GM18502 (cell line): ENCODE data around the gene WNT7B.

Experiments
- ATAC-seq: cut with Tn5 transposase; IDR thresholded peaks from one replicate; pipeline ENCODE4 v1.9.1; 2021; ENCODE audit warnings: mild to moderate bottlenecking; ENCODE audit not compliant: unreplicated experiment, poor library complexity

WNT7B gene

GRCh38 chr22:45974498-45974897 lies 2.5 kb downstream of the WNT7B start:
- no peak for ATAC-seq

GRCh38 chr22:45972889-45973253 lies 4.1 kb downstream of the WNT7B start:
- no peak for ATAC-seq

DNA sequence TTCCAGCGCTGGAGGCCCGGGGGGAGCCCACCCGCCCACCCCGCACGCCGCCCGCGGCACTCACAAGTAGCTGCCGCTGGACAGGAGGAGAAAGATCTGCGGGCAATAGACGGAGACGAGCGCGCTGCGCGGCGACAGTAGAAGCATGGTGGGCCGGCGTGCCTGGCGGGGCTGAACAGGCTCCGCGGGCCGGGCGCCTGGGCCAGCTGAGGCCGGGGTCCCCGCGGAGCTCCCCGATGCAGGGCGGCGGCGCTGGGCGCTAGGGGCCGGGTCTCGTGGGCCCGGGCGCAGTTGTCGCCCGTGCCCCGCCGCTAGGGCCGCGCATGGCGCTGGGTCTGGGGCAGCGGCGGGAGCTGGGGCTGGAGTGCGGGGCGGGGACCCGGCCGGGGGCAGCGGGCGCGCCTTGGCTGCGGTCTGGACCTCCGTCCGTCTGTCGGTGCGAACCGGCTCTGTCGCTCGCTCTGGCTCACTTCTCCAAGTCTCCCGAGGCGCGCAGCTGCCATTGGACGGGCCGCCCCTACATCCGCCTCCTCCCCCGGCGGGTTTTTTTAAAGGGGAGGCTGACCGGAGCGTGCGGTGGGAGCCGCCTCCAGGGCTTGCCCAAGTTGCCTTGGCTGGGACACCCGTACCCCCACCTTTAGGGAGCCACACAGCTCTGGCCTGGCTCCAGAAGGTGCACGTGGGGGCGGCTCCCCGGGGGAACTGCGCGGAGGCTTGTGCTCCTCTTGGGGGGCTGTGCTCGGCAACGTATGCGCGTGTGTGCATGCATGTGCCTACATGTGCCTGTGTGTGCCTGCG lies 4.7 kb downstream of the WNT7B start:
- no peak for ATAC-seq

- ATAC-seq: no peak
Measured at GRCh38 chr22:45971408-45972028, 5.4 kb downstream of the WNT7B start.

DNA sequence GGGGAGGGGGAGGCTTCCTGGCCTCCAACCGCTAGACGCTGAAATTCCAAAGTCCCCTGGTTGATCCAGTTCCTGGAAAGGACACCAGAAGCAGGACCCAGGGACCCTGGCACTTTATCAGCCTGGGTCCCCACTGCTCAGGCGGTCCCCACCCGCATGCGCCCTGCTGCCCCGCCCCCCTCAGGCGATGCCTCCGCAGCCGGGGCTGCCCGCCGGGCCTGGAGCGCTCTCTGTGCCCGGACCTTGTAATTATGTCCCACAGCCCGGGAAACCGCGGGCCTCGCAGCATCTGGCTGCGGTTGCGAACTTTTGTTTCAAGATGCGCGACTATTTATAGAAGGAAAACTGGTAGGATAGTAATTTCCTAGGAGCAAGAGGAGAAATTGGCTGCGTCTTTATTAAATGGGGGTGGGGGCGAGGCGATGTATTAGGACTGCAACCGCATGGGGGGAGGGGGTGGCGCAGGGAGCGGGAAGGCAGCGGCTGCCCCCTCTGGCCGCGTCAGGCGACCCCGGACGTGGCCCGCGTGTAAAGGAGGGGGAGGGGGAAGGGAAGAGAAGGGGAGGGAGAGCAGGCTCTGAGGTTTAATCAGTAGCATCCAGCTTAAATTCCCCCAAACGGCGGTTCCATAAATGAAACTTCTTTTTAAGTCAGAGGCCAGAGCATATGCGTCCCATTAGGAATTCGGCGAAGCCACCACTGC lies 6.1 kb downstream of the WNT7B start:
- no peak for ATAC-seq

- ATAC-seq: no peak
Measured at GRCh38 chr22:45969801-45970470, 7.0 kb downstream of the WNT7B start.

GRCh38 chr22:45969414-45969799 lies 7.6 kb downstream of the WNT7B start:
- ATAC-seq: no peak

DNA sequence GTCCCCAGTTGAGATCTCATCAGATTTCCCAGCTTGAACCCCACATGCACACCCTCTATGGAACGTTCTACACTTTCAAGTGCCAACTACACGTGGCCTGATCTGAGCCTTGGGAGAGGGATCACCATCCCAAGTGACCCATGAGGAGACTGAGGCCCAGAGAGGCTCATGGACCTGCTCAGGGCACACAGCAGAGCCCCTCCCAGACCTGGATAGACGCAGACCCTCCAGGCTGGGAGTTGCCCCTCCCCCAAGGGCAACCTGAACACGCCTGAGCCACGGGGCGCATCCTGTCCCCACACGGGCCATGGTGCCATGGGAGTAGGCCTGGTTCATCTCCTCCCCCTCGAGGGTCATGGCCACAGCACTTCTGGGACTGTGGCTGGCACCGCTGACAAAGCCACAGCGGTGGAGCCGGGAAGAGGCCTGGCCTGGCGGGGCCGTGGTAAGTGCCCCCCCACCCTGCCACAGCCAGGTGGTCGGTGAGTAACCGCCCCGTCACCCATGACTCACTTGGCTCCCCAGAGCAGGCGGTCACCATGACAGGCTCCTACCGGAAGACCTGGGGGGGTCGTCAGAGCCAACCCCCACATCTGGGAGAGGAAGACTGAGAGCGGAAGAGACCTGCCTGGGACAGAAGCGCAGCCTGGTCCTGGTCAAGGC lies 8.1 kb downstream of the WNT7B start:
- no peak for ATAC-seq

DNA sequence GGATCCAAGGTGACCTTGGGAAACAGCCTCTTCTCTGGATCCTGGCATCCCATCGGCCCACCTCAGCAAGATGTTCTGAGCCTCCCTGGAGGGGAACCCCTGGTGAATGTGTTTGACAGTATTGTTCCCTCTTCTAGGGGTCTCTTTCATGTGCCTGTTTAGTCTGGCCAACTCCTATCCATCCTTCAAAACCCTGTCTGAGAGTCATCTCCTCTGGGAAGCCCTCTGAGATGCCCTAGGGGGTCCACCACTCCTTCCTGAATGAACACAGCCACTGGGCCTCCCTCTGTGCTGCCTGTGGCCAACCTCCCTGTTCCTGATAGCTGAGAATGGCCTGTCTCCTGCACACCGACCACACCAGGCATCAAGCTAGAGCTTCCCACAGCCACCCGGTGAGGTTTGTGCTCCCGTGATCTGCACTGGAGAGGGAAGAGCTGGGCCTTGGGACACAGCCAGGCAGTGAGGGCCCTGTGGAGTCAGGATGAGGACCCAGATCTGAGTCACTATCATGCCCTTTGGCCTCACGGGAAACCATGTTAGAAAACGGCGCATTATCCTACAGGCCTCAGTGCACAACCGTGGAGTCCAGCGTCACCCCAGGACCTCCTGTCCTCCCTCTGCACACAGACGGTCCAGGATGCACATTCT lies 8.8 kb downstream of the WNT7B start:
- ATAC-seq: no peak

DNA sequence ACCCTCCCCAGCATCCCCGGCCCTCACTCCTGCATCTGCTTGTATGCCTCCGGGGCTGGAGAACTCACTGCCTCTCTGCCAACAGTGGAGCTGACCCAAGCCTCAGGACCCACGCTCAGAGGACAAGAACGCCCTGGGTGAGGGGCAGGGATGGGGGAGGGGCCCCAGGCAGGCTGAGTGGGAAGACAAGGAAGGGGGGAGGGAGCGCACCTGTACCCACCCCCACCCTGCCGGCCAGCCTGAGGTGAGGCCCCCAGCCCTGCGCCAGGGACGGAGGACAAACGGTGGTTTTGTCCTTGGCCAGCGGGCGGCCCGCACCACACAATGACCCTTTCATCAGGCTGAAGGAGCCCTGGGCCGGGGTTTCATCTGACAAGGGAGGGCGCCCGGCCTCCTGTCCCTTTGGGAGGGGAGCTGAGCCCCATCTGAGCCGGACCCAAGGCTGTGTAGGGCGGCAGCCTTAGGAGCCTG lies 10.0 kb downstream of the WNT7B start:
- no peak for ATAC-seq

- ATAC-seq: no peak
Measured at GRCh38 chr22:45966320-45966894, 10.6 kb downstream of the WNT7B start.

DNA sequence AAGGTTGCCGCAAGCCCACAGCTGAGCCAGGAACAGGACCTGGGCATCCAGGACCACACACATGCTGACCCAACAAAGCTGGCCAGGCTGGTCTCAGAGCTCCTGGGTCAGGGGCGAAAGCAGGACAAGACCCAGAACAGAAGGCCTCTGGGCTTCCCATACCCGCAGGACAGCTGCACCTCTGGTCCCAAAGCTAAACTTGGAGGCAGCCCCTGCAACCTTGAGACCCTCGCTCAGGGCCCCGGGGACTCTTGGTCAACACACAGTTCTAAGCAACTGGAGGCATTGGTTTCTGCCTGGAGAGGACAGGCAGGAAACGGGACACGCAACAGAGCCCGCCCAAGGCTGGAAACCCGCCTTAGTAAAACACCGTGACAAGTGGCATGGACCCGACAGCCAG lies 11.4 kb downstream of the WNT7B start:
- no peak for ATAC-seq

GRCh38 chr22:45964926-45965527 lies 11.9 kb downstream of the WNT7B start:
- ATAC-seq: no peak

DNA sequence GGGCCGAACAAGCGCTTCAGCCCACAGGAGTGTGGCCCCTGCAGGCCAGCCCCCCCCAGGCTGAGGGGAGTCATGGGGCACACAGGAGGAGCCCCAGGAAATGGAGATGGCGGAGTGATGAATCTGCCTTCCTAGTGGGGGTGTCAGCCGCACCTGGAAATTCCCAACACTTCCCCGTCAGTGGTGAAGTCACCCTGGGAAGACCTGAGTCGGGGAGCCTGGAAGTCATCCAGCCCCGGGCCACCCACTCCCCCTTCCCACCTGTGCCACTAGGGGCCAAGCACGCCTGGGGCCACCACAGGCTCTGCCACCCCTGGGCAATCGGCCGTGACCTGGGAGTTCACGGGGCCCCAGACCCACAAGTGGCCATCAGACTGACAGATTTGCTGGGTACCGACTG lies 12.6 kb downstream of the WNT7B start:
- no peak for ATAC-seq

DNA sequence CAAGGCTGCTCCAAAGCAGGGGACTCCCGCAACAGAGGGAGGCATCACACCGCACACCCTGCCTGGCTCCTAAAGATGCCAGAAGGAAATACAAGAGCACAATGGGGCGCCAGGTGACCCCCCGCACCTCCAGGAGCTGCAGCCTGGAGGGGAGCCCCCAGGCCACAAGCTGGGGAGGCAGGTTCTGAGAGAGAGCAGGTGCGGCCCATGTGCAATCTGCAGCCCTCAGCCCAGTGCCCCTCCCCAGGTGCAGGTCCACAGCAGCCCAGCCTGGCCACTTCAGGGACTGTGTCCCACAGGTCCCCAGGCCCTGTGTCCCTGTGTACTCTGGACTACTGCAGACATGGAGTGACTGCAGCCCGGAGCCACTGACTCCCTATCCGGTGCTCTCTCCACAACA lies 13.1 kb downstream of the WNT7B start:
- no peak for ATAC-seq

DNA sequence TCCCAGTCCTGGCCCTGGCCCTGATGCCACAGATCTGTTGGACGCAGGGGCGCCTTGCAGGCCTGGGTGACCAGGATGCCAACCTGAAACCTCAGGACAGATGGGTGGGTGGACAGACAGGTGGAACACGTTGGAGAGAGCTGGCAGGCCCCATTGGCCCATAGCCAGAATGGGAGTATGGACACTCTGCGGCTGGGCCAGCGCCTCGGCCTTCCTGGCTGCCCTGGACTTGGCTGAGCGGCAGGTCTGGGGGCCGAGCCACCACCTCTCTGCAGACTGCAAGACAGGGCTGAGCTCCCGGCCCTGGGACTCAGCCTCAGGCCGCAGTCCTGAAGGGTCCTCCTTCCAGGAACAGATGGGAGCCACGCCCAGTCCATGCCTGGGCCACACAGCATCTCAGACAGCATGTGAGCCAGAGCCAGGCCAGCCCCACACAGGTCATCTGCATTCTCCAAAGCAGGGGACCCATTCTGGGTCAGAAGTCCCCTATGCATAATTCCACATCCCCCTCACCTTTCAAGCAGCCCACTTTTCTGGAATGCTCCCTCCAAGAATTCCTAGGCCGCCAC lies 14.1 kb downstream of the WNT7B start:
- no peak for ATAC-seq

DNA sequence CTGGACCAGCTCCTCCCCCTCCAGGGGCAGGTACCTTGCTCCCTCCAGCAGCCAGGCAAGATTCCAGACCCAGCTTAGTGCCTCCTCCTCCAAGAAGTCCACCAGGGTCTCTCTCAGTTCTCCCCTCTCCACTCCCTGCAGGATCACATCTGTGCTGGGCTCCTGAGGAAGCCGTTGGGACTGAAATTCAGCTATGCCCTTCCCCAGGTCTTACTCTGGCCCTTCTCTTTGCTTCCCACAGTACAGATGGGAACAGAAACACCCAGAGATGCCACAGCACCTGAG lies 14.6 kb downstream of the WNT7B start:
- no peak for ATAC-seq

DNA sequence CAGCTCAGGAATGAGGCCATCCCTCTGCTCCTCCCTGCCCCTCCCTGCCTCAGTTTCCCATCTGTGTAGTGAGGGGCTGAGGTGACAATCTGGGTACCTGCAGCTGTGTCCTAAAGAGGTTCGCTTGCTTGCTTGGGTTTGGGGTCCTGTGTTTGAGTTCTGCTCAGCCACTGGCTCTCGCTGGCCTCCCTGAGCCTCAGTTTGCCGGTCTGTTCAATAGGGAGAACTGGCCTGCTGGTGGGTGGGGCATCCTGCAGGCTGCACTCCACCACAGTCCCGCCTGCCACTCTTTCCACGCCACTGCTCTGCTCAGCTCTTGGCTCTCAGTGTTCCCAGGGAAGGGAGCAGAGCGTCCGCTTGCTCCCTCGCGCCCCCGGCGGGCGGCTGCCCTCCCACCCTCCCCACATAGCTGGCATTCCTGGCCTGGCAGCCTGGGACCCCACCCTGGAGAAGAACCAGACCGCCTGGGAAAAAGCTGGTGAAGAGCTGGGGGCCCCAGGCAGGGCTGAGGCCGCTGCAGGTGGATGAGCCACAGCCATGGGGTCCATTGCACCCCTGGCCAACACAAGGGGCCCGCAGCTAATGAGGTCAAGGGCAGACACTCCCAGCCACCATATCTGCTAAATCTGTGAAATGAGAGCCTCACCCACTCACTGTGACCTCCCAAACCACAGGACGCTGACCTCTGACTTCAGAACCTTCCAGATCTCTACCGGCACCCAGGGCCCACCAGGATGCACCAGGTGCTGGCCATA lies 15.1 kb downstream of the WNT7B start:
- ATAC-seq: no peak
